Body of pancreas (tissue), 4 donors: ENCODE results near the gene PDYN.

Experiments used
- CTCF ChIP-seq, 7 experiments: fragments of 450-650 bp in 4 of 7; fragments of 200-600 bp in 3 of 7; sonication (generic) in 3 of 7; IDR thresholded peaks; one replicate each; pipeline ENCODE4 v1.5.1; 2016 to 2019; ENCODE audit warnings: antibody characterized with exemption in 7 of 7
- POLR2A ChIP-seq, 3 donors: fragments of 450-650 bp; IDR thresholded peaks; one replicate each; pipeline ENCODE4 v1.6.1; 2016; ENCODE audit warnings: antibody characterized with exemption in 3 of 3, mild to moderate bottlenecking in 2 of 3

GRCh38 chr20:1941226-1941625 is 52.6 kb downstream of the PDYN start:
- no peak for TF ChIP-seq POLR2A (IDR thresholded peaks at IDR 0.05)
- no peak for TF ChIP-seq CTCF (IDR thresholded peaks at IDR 0.05)
